HCT116 (cell line): Measurements from ENCODE around the gene RGS19. TPM values are rescaled to one million over a fixed set of nuclear protein-coding genes. Genes with fewer than 3 reads are reported as not detected.

ENCODE experiments used
- ATAC-seq: fragments of 200-7000 bp; cut with Tn5 transposase; 2 replicates; pipeline ENCODE4 v1.9.1; 2020; ENCODE audit warnings: mild to moderate bottlenecking, moderate library complexity
- BruUV-seq: library from RNA; stranded (reverse); fragments of 400-500 nt; replicated peaks from 2 replicates; lab custom pipeline; 2021; lab: Mats Ljungman, UMichigan
- CTCF ChIA-PET: fragments of 300-600 bp; sonication (Branson Sonifier 250); formaldehyde crosslinking; loops from one replicate; lab custom pipeline; 2021; ENCODE audit warnings: antibody characterized with exemption; lab: Charles Lee
- POLR2A ChIA-PET: fragments of 300-600, 350-600 bp; sonication (Branson Sonifier 250); formaldehyde crosslinking; loops from one replicate; lab custom pipeline; 2021; ENCODE audit warnings: antibody characterized with exemption; lab: Charles Lee
- RAD21 ChIA-PET, 2 experiments: fragments of 300-600 bp; sonication (Branson Sonifier 250); formaldehyde crosslinking; loops; one replicate each; lab custom pipeline; 2023; ENCODE audit warnings: low total read pairs in 2 of 2; ENCODE audit not compliant: uncharacterized antibody in 2 of 2, unreplicated experiment in 2 of 2, low non-redundant PET in 1 of 2; lab: Charles Lee
- DNase-seq: peaks from one replicate; pipeline ENCODE4 v3.0.0-alpha.2; 2010; ENCODE audit warnings: low read depth, low spot score
- H2AFZ ChIP-seq: fragments of 200-600 bp; shearing (Covaris generic), sonication (generic); 2 replicates; pipeline ENCODE4 v1.6.1; 2017; ENCODE audit warnings: low read depth, mixed run types, mixed read lengths, antibody characterized with exemption, low read length; ENCODE audit not compliant: poor library complexity, severe bottlenecking
- H3K27ac ChIP-seq: 2 replicates; pipeline ENCODE4 v1.5.1; 2012; ENCODE audit warnings: low read depth, low read length
- H3K27me3 ChIP-seq: fragments of 200-600 bp; sonication (generic); 2 replicates; pipeline ENCODE4 v1.6.1; 2016; ENCODE audit warnings: mixed run types, low read length, mixed read lengths; ENCODE audit not compliant: insufficient read depth
- H3K36me3 ChIP-seq, 2 experiments: fragments of 200-500 bp in 1 of 2; fragments of 200-600 bp in 1 of 2; sonication (Bioruptor generic) in 1 of 2; sonication (generic) in 1 of 2; 2 replicates each; pipeline versions ENCODE4 v1.5.1 to v1.6.1; 2014 to 2016; ENCODE audit warnings: low read length in 2 of 2, inconsistent platforms in 1 of 2, mixed read lengths in 1 of 2, mixed run types in 1 of 2; ENCODE audit not compliant: insufficient read depth in 2 of 2, control insufficient read depth in 1 of 2
- H3K4me1 ChIP-seq, 2 experiments: fragments of 200-600 bp in 1 of 2; sonication (generic) in 1 of 2; 2 replicates each; pipeline versions ENCODE4 v1.5.1 to v1.6.1; 2012 to 2017; ENCODE audit warnings: low read length in 2 of 2, inconsistent platforms in 1 of 2, mild to moderate bottlenecking in 1 of 2, mixed read lengths in 1 of 2, mixed run types in 1 of 2, moderate library complexity in 1 of 2; ENCODE audit not compliant: insufficient read depth in 2 of 2, control insufficient read depth in 1 of 2
- H3K4me2 ChIP-seq: fragments of 200-600 bp; sonication (generic); 2 replicates; pipeline ENCODE4 v1.6.1; 2017; ENCODE audit warnings: mixed run types, low read length, mixed read lengths
- H3K4me3 ChIP-seq, 2 experiments: fragments of 200-600 bp in 1 of 2; sonication (generic) in 1 of 2; replicated peaks in 1 of 2; 2 replicates each; pipeline ENCODE4 v1.5.1; 2011 to 2016; ENCODE audit warnings: low read length in 2 of 2, control low read depth in 1 of 2, low read depth in 1 of 2, mild to moderate bottlenecking in 1 of 2, mixed read lengths in 1 of 2, mixed run types in 1 of 2
- H3K79me2 ChIP-seq: fragments of 200-600 bp; sonication (generic); 2 replicates; pipeline ENCODE4 v1.6.1; 2017; ENCODE audit warnings: mild to moderate bottlenecking, mixed run types, low read length, moderate library complexity, mixed read lengths; ENCODE audit not compliant: insufficient read depth
- H3K9ac ChIP-seq: fragments of 200-600 bp; sonication (generic); 2 replicates; pipeline ENCODE4 v1.6.1; 2016; ENCODE audit warnings: low read length, mixed read lengths
- H3K9me2 ChIP-seq: fragments of 200-600 bp; sonication (generic), shearing (Covaris generic); 2 replicates; pipeline ENCODE4 v1.6.1; 2017; ENCODE audit warnings: mixed run types, mild to moderate bottlenecking, moderate library complexity; ENCODE audit not compliant: insufficient read depth
- H3K9me3 ChIP-seq, 2 experiments: fragments of 200-500 bp in 1 of 2; fragments of 200-600 bp in 1 of 2; sonication (Bioruptor generic) in 1 of 2; sonication (generic) in 1 of 2; 2 replicates each; pipeline ENCODE4 v1.6.1; 2014 to 2017; ENCODE audit warnings: low read length in 2 of 2, mixed read lengths in 2 of 2, inconsistent platforms in 1 of 2, low read depth in 1 of 2, mild to moderate bottlenecking in 1 of 2, mixed run types in 1 of 2, moderate library complexity in 1 of 2; ENCODE audit not compliant: control insufficient read depth in 1 of 2, insufficient read depth in 1 of 2
- H4K20me1 ChIP-seq: fragments of 200-600 bp; sonication (generic), shearing (Covaris generic); 2 replicates; pipeline ENCODE4 v1.6.1; 2017; ENCODE audit warnings: mixed run types, mild to moderate bottlenecking, moderate library complexity; ENCODE audit not compliant: insufficient read depth
- ATF3 ChIP-seq: IDR thresholded peaks from 2 replicates; pipeline ENCODE4 v1.6.1; 2012
- CBX3 ChIP-seq: IDR thresholded peaks from 2 replicates; pipeline ENCODE4 v1.6.1; 2012; ENCODE audit warnings: low read depth
- CTCF ChIP-seq, 3 experiments: fragments of 200-600 bp in 1 of 3; sonication (generic) in 1 of 3; IDR thresholded peaks in 2 of 3; conservative IDR thresholded peaks in 1 of 3; 2 replicates each; pipeline ENCODE4 v1.5.1; 2012 to 2017; ENCODE audit warnings: low read depth in 2 of 3, low read length in 2 of 3, antibody characterized with exemption in 1 of 3, borderline replicate concordance in 1 of 3, control low read depth in 1 of 3, mild to moderate bottlenecking in 1 of 3, mixed read lengths in 1 of 3, mixed run types in 1 of 3, moderate library complexity in 1 of 3; ENCODE audit not compliant: insufficient read depth in 1 of 3
- EGR1 ChIP-seq: IDR thresholded peaks from 2 replicates; pipeline ENCODE4 v1.6.1; 2012; ENCODE audit warnings: low read depth
- ELF1 ChIP-seq: IDR thresholded peaks from 2 replicates; pipeline ENCODE4 v1.6.1; 2012; ENCODE audit warnings: low read depth, borderline replicate concordance
- EZH2 ChIP-seq: fragments of 200-600 bp; sonication (generic); IDR thresholded peaks from 2 replicates; pipeline ENCODE4 v1.6.1; 2017; ENCODE audit warnings: antibody characterized with exemption, mixed run types
- EZH2phosphoT487 ChIP-seq: fragments of 200-600 bp; IDR thresholded peaks from 2 replicates; pipeline ENCODE4 v1.6.1; 2018; ENCODE audit warnings: antibody characterized with exemption, borderline replicate concordance
- JUND ChIP-seq: IDR thresholded peaks from 2 replicates; pipeline ENCODE4 v1.6.1; 2012
- POLR2AphosphoS5 ChIP-seq: IDR thresholded peaks from 2 replicates; pipeline ENCODE4 v1.6.1; 2011; ENCODE audit warnings: mild to moderate bottlenecking, low read depth, low read length, moderate library complexity
- RAD21 ChIP-seq: IDR thresholded peaks from 2 replicates; pipeline ENCODE4 v1.6.1; 2012; ENCODE audit warnings: low read depth, mild to moderate bottlenecking
- REST ChIP-seq: IDR thresholded peaks from 2 replicates; pipeline ENCODE4 v1.6.1; 2012; ENCODE audit warnings: low read depth
- SRF ChIP-seq: IDR thresholded peaks from 2 replicates; pipeline ENCODE4 v1.6.1; 2012; ENCODE audit warnings: low read depth
- TCF7L2 ChIP-seq: IDR thresholded peaks from 2 replicates; pipeline ENCODE4 v1.7.0; 2011; ENCODE audit warnings: borderline replicate concordance, inconsistent platforms; ENCODE audit not compliant: insufficient read depth, insufficient read length; ENCODE audit errors: extremely low read depth
- YY1 ChIP-seq: IDR thresholded peaks from 2 replicates; pipeline ENCODE4 v1.6.1; 2011; ENCODE audit warnings: low read length, low read depth, moderate library complexity, mild to moderate bottlenecking; ENCODE audit not compliant: insufficient replicate concordance; ENCODE audit errors: extremely low read depth
- ZBTB33 ChIP-seq: IDR thresholded peaks from 2 replicates; pipeline ENCODE4 v1.6.1; 2011; ENCODE audit warnings: mild to moderate bottlenecking, low read length, moderate library complexity; ENCODE audit not compliant: insufficient replicate concordance; ENCODE audit errors: extremely low read depth
- ZFX ChIP-seq: fragments of 450-650 bp; IDR thresholded peaks from 2 replicates; pipeline ENCODE4 v1.6.1; 2017
- ZNF274 ChIP-seq: fragments of 200-500 bp; sonication (Bioruptor generic); IDR thresholded peaks from 2 replicates; pipeline ENCODE4 v1.6.1; 2014; ENCODE audit warnings: mild to moderate bottlenecking, low read depth, low read length, inconsistent platforms
- intact Hi-C: fragments of 100-400 bp; cut with micrococcal nuclease; formaldehyde crosslinking; loops from 2 replicates; pipeline ENCODE4 v1.10.0; 2022
- total RNA-seq: library from RNA; stranded (reverse); gene quantifications from one replicate; pipeline ENCODE4 v1.2.1, GENCODE V29; 2021; ENCODE audit not compliant: unreplicated experiment

Gene RGS19
- total RNA-seq, 1 experiment from 2014 or later = 21.4 TPM

GRCh38 chr20:64080013-64080812 lies 895 bp upstream of the RGS19 start, which contains the start of gene OPRL1:
TSS of gene OPRL1 (plus strand) at chr20:64080082. CDS start at chr20:64092721, 12,639 bp downstream.
- no peak for ATAC-seq
- no TSS peak for BruUV-seq

More at GRCh38 chr20:64080013-64080812, 895 bp upstream of the RGS19 start, which contains the start of gene OPRL1:
- H3K4me3 ChIP-seq = peak within 1 kb of the TSS; percentile 79 to 96
- no peaks in the 10 kb centered on the region for H4K20me1 ChIP-seq
- RAD21 ChIA-PET = no interaction called here
- no peaks in the 10 kb centered on the region for H3K36me3 ChIP-seq
- H3K9ac ChIP-seq = peak within 1 kb of the TSS; percentile 87
- POLR2A ChIA-PET = no interaction called here
- DNase-seq = no peak
- CTCF ChIA-PET = interaction anchor here (1.1 to 1.5 kb wide), 2 partner anchors 12 to 22 kb away, joined by 3 read pairs; no protein-coding TSS in a partner anchor
- no peaks in the 10 kb centered on the region for H3K9me3 ChIP-seq
- H3K9me2 ChIP-seq = no peaks in the 10 kb centered on the region
- peaks cover 9% of the 10 kb centered on the region; the same call in 1 of the 2 replicates for H3K79me2 ChIP-seq
- TF ChIP-seq EZH2phosphoT487 (no peak), CBX3 (no peak), JUND (no peak), ZNF274 (no peak), EZH2 (no peak), ATF3 (no peak), YY1 (no peak), EGR1 (no peak), REST (no peak), CTCF (IDR thresholded peaks at IDR 0.05 in 2 of 3, conservative IDR thresholded peaks at IDR 0.05 in 1 of 3; ENCODE audit: borderline replicate concordance in 1 of 3, insufficient read depth in 1 of 3, low read depth in 2 of 3, low read length in 2 of 3) (no peak), ZBTB33 (no peak), TCF7L2 (no peak), ZFX (no peak), ELF1 (no peak), POLR2AphosphoS5 (no peak), RAD21 (no peak), SRF (no peak)
- TF ChIP-seq, all 23 proteins: peak for 0
- no peaks in the 10 kb centered on the region for H3K27me3 ChIP-seq
- H3K4me1 ChIP-seq = peaks cover 14 to 21% of the 10 kb centered on the region in 2 experiments
- H3K4me2 ChIP-seq = peak within 1 kb of the TSS; percentile 99
- H3K27ac ChIP-seq = peak within 1 kb of the TSS; percentile 67
- intact Hi-C loops = no loop called here
- H2AFZ ChIP-seq = no peak within 1 kb of the TSS
